Right lobe of liver (tissue), 4 donors: ENCODE data around the gene TMEM138.

Experiments
- POLR2A ChIP-seq: fragments of 450-650 bp; IDR thresholded peaks from one replicate; pipeline ENCODE4 v1.6.1; 2017; ENCODE audit warnings: antibody characterized with exemption, mild to moderate bottlenecking
- TF ChIP-seq, protein P1 (sequence below), 4 donors: fragments of 200-600 bp in 3 of 4; fragments of 450-650 bp in 1 of 4; IDR thresholded peaks; one replicate each; pipeline versions ENCODE4 v1.5.1 to v1.8.0; 2016 to 2022; ENCODE audit warnings: antibody characterized with exemption in 4 of 4, mild to moderate bottlenecking in 2 of 4
- donor health status: DM: no; HTN: no; CAD: no.
- donor health status: DM: no; HTN: no; CAD: no.
- donor health status: DM: no; HTN: yes; CAD: no.

DNA sequence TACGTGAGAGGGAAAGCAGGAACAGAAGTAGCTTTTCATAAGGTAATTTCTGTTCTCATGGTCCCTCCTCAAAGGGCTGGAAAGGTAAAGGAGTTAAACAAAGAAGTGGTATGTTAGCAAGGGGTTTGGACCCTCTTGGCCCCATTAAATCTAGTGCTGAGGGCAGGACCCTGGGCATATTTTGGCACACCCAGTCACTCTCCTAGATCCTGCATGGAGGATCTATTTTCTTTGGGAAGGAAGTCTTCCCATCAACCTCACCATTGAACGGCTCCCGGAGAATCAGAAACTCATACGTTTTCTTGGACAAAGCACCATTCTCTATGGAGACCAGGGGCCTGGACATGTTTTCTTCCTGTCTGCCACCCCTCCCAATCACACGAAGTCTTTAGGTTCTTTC lies 41.9 kb downstream of the TMEM138 start:
- TF ChIP-seq, protein P1, sequence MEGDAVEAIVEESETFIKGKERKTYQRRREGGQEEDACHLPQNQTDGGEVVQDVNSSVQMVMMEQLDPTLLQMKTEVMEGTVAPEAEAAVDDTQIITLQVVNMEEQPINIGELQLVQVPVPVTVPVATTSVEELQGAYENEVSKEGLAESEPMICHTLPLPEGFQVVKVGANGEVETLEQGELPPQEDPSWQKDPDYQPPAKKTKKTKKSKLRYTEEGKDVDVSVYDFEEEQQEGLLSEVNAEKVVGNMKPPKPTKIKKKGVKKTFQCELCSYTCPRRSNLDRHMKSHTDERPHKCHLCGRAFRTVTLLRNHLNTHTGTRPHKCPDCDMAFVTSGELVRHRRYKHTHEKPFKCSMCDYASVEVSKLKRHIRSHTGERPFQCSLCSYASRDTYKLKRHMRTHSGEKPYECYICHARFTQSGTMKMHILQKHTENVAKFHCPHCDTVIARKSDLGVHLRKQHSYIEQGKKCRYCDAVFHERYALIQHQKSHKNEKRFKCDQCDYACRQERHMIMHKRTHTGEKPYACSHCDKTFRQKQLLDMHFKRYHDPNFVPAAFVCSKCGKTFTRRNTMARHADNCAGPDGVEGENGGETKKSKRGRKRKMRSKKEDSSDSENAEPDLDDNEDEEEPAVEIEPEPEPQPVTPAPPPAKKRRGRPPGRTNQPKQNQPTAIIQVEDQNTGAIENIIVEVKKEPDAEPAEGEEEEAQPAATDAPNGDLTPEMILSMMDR (IDR thresholded peaks at IDR 0.05), result no peak
- no peak for TF ChIP-seq POLR2A
